NCI-H1930 (cell line): Measurements from ENCODE around the gene CLPX.
"Not testable (repeated sequence)": the region's sequence is repeated elsewhere in the genome, so short reads cannot be mapped to it uniquely, and the experiment has no call there.

Experiments used
- DNase-seq, 2 experiments: peaks; one replicate each; lab custom pipeline; 2025; lab: John Stamatoyannopoulos, UW

CLPX gene

DNA sequence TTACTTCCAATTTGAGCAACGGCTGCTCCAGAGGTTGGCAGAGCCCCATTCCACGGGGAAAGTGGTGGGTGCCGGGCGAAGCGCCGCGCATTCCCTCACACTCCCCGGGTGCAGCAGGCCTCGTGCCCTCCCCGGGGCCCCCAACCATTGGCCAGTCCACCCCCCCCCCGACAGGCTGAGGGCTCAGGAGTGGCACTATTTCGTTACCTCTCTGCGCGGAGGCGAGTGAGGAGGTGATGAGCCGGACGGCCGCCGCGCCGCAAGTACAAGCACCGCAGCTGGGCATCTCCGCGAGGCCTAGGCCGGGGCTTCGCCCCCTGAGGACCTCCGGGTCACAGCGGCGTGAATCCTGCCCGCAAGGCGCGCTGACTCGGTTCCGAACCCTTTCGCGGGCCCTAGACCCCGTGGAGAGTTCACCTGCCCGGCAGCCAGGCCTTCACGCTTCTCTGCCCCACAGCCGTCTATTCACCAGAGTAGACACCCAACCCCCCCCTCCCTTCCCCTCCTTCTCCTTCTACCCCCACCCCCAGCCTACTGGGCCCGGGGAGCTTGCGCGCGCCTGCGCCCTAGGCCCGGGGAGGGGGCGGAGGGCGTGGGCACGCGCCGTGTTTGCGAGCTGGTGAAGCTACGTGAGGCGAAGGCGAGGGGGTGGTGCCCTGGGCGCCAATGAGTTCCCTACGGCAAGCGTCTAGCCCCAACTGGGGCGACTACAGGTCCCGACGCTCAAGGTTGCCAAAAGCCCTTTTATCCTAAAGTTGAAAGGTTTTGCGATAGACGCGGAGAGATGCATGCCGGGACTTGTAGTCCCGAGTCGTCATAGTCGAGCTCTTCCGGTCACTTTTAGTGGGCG lies at the start of gene CLPX:
CLPX (minus strand) TSS at position 475 of the 850 bp plus-strand sequence; CDS start at position 286, 189 bp downstream.
- peak; percentile 74 to 77 for DNase-seq

DNA sequence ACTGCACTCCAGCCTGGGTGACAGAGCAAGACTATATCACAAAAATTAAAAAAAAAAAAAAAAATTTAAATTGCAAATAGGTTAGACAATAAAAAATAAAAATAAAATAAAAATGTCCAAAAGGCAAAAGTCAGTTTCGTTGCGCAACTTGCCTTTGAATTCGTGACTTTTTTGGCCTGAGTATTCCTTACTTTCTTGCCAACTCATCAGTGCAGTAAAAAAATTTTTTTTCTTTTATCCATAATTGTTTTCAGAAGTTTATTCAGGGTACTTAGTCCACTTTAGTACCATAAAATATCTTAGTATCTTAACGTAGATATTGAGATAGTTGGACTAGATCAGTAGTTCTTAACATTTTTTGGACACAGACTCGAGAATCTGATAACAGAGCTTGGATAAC lies 48.6 kb upstream of the CLPX start:
- no peak for DNase-seq

DNA sequence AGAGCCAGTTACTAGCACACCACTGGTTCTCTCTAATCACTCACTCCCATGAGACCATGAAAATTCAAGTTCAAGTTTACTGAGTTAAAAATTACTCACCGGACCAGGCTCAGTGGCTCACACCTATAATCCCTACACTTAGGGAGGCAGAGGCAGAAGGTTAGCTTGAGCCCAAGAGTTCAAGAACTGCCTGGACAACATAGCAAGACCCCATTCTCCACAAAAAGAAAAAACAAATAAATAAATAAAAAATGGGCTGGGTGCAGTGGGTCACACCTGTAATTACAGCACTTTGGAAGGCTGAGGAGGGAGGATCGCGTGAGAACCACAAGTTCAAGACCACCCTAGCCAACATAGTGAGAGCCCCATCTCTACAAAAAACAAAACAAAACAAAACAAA lies 47.4 kb upstream of the CLPX start:
- no peak for DNase-seq

DNA sequence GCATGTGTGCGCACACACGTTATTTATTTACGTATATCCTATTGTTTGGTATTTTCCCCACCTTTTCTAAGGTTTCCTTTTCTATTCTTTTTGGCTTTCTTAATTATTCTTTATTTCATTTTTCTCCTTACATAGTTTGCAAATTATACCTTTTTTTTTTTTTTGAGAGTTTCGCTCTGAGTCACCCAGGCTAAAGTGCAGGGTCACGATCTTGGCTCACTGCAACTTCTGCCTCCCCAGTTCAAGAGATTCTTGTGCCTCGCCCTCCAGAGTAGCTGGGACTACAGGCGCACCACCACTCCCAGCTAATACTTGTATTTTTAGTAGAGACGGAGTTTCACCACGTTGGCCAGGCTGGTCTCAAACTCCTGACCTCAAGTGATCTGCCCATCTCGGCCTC lies 46.2 kb upstream of the CLPX start:
- DNase-seq, result no peak

DNA sequence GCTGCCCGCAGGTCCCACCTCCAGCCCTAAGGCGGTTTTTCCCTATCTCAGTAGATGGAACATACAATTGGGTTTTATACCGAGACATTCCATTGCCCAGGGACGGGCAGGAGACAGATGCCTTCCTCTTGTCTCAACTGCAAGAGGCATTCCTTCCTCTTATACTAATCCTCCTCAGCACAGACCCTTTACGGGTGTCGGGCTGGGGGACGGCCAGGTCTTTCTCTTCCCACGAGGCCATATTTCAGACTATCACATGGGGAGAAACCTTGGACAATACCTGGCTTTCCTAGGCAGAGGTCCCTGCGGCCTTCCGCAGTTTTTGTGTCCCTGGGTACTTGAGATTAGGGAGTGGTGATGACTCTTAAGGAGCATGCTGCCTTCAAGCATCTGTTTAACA lies 41.8 kb upstream of the CLPX start:
- not testable (repeated sequence) for DNase-seq

DNA sequence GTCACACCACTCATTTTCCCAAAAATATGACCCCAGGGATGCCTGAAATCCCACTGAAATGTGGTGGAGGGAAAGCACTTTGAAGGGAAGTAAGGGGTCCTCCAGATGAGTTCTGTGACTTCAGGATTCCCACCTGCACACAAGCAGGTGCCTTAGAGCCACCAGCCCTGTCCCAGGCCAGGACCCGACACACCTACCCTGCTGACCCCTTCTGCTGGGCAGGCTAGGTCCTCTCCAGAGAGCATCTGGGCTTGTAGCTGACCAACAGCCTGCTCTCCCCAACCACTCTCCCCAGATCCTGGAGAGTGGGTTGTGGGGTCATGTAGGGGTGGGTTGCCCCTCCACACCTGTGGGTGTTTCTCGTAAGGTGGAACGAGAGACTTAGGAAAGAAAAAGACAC lies 41.1 kb upstream of the CLPX start:
- no peak for DNase-seq

DNA sequence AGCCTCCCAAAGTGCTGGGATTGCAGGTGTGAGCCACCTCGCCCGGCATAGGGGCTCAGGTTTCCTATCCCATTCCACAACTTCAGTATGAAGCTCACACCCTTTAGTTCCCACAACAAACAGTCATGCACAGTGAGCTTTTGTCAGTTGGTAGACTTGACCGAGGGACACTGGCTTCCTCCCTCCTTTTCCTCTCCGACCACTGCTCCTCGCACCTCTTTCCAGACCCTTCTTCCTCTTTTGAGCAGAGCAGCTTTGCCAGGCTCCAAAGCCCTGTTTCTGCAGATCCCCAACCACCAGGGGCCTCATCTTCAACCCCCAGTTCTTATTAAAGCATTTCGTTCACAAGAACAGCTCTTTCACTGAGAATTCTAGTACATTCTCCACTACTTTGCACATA lies 38.9 kb upstream of the CLPX start:
- no peak for DNase-seq

DNA sequence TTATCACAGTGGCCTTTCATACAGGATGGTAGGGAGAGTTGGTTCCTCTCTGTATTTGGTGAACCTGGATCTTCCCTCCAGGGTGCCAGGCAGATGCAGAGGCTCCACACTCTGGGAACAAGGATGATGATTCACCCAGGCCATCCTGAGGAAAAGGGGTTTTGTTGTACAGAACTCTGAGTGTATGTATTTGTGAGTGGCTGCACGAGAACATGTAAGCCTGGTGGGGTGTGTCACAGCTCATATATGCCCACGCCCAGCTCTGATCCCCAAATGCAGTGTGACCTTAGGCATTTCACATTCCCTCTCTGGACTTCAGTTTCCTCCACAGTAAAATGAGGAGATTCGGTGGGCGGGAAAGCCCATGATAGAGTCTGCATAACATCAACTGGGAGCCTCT lies 37.7 kb upstream of the CLPX start:
- no peak for DNase-seq

DNA sequence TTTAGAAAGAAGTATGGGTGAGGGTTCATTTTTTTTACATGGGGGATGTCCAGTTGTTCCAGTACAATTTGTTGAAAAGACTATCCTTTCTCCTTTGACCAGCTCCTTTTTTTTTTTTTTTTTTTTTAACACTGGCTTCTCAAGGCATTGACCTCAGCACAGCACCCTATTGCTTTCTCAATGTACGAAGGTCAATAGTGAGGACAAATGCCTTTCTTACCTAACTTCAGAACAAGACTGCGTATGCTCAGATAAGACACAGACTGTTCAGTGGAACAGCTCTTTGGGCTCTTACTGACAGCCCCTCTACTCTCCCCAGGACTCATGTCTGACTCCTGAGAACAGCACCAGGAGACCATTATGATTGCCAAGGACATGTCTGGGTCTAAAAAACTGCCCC lies 36.6 kb upstream of the CLPX start:
- no peak for DNase-seq

DNA sequence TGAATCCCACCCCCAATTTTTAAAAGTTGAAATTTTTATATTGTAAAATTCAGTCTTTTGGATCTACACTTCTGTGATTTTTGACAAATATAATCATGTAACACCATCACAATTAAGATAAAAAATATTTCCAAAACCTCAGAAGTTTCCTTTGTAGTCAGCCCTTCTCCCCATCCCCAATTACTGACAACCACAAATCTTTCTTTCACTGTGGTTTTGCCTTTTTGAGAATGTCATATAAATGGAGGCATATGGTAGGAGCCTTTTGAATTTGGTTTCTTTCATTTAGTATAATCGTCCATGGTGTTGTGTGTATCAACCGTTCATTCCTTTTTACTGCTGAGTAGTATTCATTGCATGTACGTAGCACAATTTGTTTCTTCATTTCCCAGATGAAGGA lies 34.0 kb upstream of the CLPX start:
- DNase-seq, result no peak

DNA sequence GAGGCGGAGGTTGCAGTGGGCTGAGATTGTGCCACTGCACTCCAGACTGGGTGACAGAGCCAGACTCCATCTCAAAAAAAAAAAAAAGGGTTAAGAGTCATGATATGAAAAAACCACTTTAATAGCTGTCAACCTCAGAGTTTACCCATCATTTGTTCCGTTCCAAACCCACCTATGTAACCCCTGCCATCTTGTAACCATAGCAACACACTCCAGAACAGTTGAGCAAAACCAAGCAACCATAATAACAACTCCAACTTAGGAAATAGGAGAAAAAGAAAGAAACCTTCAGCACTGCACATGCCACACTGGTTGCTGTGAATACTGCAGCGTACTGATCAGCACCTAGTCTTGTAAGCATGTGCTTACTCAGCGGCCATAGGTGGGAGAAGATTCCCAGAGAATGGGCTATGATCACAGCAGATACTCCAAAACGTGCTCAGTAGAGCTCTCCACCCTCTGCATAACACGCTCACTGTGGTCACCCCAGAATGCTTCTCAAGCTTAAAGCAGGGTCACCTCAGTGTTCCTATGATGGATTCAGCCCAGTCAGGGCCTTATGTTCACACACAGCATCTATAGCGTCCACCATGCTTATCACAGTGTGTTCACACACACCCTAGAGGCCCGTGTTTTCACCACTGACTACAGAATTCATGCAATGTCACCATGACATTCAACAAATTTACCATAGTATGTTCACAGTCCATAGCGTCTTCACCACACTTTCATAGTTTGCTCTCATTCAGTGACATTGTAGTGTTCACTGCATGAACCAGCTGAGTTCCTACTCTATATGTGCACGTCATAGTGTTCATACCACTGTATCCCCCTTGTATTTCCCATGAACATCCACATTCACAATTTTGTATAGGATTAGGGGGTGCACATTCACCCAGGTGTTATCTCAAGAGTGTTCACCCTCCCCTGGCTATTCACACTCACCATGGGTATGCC lies 32.7 kb upstream of the CLPX start:
- DNase-seq, result no peak

DNA sequence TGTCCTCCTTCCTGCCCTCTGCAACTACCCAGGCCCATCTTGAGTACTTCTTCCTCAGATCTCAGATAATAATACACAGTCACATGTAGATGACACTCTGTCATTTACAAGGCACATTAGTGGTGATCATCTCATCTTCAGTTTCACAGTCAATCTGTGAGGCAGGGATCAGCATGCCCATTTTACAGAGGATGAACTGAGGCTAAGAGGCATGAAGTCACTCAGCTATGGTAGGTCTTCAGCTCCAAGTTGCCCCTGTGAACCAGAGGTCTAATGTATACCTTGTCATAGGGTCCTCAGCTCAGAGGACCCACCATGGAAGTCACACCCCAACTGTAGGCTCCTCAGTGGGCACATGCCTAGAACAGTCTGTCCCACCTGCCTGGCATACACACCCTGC lies 30.4 kb upstream of the CLPX start:
- no peak for DNase-seq

DNA sequence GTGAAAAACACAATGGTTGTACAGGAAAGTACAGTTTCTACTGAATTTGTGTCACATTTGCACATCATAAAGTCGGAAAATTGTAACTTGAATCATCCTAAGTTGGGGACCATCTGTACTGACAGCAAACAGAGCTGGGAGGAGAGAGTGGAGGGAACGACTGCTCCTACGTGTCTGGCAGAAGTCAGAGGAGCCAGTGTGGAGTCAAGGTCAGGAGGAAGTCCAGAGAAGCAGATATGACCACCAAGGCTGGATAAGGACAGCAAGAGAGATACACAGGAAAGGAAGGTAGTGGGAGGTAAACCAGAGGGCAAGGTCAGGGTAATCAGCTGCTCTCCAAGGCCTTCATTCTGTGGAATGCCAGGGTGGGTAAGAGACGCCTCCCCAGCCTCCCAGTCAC lies 28.9 kb upstream of the CLPX start:
- DNase-seq, result no peak

DNA sequence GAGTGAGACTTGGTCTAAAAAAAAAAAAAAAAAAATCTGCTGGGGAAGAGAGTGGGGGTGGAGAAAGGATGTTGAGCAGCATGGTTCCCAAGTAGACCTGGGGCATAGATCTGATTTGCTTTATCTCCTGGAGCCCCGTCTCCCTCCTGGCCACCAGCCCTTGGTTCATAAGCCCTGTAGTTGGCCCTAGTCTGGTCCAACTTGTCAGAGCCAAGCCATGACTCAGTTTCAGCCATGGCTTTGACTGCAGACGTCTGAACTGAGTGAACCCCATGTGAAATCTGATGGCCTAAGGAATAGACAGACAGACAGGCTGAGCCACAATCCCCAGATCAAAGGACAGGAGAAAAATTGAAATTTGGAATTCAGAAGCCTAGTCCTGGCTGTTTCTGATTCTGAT lies 28.1 kb upstream of the CLPX start:
- DNase-seq, result no peak

DNA sequence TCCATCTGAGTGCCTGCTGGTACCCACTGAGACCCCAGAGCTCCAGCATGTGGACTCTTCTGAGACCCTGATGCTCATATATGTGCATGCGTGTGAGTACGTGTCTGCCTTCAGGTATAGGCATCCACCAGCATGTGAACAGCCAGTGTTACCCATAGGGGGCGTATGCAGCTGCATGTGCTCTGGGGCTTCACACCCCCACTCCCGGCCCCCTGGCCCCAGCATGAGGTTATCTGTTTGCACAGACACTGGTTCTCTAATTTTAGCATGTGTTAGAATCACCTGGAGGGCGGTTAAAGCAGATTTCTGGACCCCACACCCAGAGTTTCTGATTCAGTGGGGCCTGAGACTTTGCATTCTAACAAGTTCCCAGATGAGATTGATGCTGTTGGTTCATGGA lies 27.0 kb upstream of the CLPX start:
- peak in 1 of 2 experiments; percentile 2 for DNase-seq

DNA sequence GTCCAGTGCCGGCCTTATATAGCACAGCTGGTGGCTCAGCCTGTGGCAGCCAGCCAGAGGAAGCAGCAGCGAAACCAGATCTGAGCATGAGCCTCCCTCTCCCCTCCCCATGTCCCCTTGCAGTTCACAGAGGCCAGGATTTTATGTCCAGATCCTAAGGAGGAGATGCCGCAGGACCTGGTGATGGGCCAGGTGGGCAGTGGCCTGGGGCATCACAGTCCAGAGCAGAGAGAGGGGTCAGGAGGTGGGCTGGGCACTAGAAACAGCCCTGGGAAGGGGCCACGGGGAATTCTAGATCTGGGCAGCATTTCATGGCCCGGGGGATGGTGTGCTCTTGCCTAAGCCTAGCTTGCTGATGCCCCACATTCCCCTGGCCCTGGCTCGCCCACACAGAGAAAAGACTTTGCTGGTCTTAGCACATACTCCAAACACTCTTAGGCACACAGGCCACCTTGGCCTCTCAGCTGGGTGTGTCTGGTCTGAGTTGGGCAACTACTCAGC lies 26.4 kb upstream of the CLPX start:
- no peak for DNase-seq

DNA sequence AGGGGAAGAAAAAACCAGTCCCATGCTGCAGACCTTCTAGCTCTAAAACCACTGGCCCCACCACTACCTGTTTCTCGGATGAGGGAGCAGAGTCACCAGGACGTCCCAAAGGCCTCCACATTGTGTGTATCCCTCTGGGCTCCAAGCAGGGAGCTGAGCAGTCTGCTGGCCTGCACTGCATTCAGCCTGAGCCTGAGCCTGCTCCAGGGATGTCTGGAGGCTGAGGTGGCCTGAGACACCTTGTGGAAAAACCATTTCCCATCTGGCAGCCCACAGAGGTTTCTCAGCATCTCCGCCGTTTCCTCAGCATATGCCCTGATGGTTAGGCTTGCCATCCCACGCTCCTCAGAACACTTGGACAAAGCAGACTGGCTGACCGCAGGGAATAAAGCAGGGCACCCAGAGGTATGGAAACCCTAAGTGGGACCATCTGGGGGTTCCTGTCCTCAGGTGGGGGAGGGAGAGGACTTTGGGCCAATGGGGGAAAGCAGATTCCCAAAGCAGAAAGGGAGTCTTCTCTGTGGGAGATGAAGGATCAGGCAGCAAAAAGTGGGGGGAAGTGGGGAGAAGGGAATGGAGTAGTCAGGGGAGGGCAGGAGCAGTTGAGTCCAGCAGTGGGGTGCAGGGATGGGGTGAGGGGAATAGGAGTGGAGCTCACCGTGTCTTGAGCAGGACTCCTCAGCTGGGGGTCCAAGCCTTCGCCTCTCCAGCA lies 25.8 kb upstream of the CLPX start, which contains the start of gene CILP:
CILP (minus strand) TSS at position 704 of the 712 bp plus-strand sequence. CDS start 1,718 bp downstream, outside the sequence.
- DNase-seq, result no peak

DNA sequence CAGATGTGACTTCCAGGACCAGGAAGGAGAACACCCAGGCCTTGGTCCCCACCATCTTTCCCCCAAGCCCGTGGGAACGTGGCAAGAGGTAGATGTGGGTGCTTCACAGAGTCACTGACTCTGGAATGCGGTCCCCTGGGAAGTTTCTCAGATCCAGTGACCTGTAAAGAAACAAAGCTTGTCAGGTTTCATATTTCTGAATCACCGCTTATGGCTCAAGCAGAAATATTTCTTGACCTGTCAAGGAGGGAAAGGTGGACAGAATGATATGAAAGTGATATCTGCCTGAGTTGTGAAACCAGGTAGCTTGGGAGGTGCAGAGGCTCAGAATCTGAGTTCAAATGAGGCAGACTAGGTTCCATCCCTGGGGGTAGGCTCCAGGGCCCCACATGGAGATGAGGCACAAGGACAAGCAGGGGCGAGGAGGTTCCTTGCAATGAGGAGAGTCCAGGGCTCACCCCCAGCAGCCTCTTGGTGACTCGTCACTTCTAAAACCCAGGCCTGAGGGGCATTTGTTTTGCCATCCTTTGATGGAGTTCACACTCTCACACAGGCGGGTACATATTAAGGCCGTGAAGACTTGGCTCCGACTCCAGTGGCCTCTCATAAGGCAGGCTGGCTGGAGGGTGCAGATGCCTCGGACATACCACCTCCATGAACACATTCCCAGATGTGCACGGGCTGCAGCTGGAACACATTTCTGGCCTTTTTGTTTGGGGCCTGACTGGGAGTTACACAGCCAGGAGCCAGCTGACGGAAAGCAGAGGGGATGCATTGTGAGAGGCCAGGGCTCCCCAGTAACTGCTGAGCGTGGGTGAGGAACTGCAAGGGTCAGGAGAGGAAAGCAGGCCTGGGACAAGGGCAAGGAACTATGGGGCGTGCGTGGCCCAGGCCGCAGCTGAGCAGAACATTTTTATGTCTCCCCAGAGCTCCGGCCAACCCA lies 24.8 kb upstream of the CLPX start:
- no peak for DNase-seq

DNA sequence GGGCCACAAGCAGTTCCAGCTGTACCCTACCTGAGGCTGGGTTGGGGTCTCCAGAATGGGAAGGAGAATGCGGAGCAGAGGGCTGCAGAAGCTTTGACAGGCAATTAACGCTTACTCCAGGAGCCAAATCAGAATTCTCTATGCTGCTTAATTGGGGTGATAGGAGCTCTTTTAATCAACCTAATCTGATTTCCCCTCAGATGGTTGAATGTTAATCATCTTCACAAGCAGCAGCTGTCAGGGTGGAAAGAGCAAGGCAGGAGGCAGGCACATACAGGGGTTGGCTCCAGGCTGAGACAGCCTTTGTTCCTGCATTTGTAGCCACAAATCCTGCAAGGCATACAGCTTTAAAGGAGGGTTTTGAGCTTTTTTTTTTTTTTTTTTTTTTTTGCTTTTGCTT lies 23.5 kb upstream of the CLPX start:
- DNase-seq, result no peak

DNA sequence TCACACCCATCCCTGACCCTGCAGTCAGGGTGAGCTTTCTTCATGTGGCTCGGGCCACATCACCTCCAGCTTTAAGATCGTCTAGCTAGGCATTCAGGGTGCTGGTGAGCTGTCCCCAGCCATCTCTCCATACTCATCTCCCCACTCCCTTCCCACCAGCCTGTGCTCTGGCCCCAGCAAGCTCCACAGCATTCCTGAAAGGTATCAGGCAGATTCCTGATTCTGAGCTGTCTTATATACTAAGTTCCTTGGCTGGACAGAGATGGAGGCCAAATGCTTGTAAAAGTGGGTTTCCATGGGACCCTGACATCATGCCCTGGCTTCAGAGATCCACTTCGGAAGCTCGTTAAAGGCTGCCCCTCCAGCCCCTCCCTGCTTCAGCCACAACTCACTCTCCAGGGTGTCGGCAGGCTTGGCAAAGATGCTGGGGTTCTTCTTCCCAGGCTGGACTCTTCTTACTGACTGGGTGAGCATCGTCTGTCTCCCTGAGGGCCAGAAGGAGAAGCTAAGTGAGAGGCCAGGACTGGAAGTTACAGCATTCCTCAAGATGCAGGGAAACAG lies 22.2 kb upstream of the CLPX start:
- no peak for DNase-seq

DNA sequence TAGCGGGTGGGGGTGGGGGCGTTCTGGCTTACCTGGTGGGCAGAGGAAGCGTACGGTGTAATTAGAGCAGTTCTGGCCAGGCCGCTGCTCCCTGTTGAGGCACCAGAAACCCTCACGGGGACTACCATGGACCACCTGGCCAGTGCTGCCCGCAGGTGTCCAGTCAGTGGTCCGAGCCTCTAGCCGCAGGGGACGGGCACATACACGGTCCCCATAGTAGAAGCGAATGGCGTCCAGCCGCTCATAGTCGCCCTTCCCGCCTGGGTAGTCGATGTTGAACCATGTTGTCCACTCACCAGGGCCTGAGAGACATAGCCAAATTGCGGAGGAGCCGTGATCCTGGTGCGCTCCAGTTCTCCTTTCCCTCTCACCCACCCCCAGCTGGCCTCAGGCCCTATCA lies 21.6 kb upstream of the CLPX start:
- no peak for DNase-seq
